PC-9 (cell line): ENCODE data around the gene KCNH6. TPM values are rescaled to one million over a fixed set of nuclear protein-coding genes. Genes with fewer than 3 reads are reported as not detected.

Experiments
- BruUV-seq: library from RNA; stranded (reverse); fragments of 400-500 nt; replicated peaks from 2 replicates; lab custom pipeline; 2021; lab: Mats Ljungman, UMichigan
- CTCF ChIA-PET: fragments of 300-600 bp; sonication (Branson Sonifier 250); formaldehyde crosslinking; loops from one replicate; lab custom pipeline; 2022; ENCODE audit warnings: antibody characterized with exemption; lab: Charles Lee
- POLR2A ChIA-PET: fragments of 300-600 bp; sonication (Branson Sonifier 250); formaldehyde crosslinking; loops from one replicate; lab custom pipeline; 2022; ENCODE audit warnings: antibody characterized with exemption; ENCODE audit not compliant: unreplicated experiment; lab: Charles Lee
- DNase-seq, 2 experiments: peaks; one replicate each; pipeline versions ENCODE4 v3.0.0 to v3.0.0-alpha.2; 2015 to 2022; ENCODE audit warnings: mixed read lengths in 1 of 2
- H2AFZ ChIP-seq: fragments of 200-600 bp; sonication (generic); 2 replicates; pipeline ENCODE4 v1.8.1; 2017; ENCODE audit warnings: antibody characterized with exemption
- H3F3A ChIP-seq: fragments of 200-600 bp; sonication (generic); 2 replicates; pipeline ENCODE4 v1.8.1; 2017; ENCODE audit warnings: antibody characterized with exemption, mild to moderate bottlenecking, low read depth; ENCODE audit not compliant: insufficient read depth
- H3K27ac ChIP-seq: fragments of 200-600 bp; sonication (generic); 2 replicates; pipeline ENCODE4 v1.6.1; 2016; ENCODE audit warnings: mixed run types
- H3K27me3 ChIP-seq: fragments of 200-600 bp; sonication (generic); 2 replicates; pipeline ENCODE4 v1.6.1; 2016; ENCODE audit warnings: low read depth, mixed run types; ENCODE audit not compliant: insufficient read depth
- H3K36me3 ChIP-seq: fragments of 200-600 bp; sonication (generic); 2 replicates; pipeline ENCODE4 v1.6.1; 2016; ENCODE audit warnings: low read depth, mixed run types
- H3K4me1 ChIP-seq: fragments of 200-600 bp; sonication (generic); replicated peaks from 2 replicates; pipeline ENCODE4 v1.6.1; 2016; ENCODE audit warnings: mixed run types; ENCODE audit not compliant: insufficient read depth
- H3K4me2 ChIP-seq: fragments of 200-600 bp; sonication (generic); 2 replicates; pipeline ENCODE4 v1.6.1; 2017; ENCODE audit warnings: mixed run types
- H3K4me3 ChIP-seq: fragments of 200-600 bp; sonication (generic); 2 replicates; pipeline ENCODE4 v1.6.1; 2016; ENCODE audit warnings: mixed run types
- H3K79me2 ChIP-seq: fragments of 200-600 bp; sonication (generic); 2 replicates; pipeline ENCODE4 v1.6.1; 2017; ENCODE audit warnings: low read depth, mixed run types
- H3K9me2 ChIP-seq: fragments of 200-600 bp; sonication (generic); 2 replicates; pipeline ENCODE4 v1.8.1; 2017; ENCODE audit warnings: mild to moderate bottlenecking; ENCODE audit not compliant: insufficient read depth
- H3K9me3 ChIP-seq: fragments of 200-600 bp; sonication (generic); 2 replicates; pipeline ENCODE4 v1.8.1; 2016; ENCODE audit warnings: low read depth; ENCODE audit not compliant: insufficient read depth
- H4K20me1 ChIP-seq: fragments of 200-600 bp; sonication (generic); 2 replicates; pipeline ENCODE4 v1.8.1; 2017; ENCODE audit not compliant: insufficient read depth
- EZH2 ChIP-seq: fragments of 200-600 bp; sonication (generic); IDR thresholded peaks from 2 replicates; pipeline ENCODE4 v1.8.0; 2017; ENCODE audit warnings: antibody characterized with exemption, low read depth
- intact Hi-C: fragments of 100-400 bp; cut with micrococcal nuclease; formaldehyde crosslinking; loops from one replicate; pipeline ENCODE4 v1.10.0; 2022; ENCODE audit not compliant: unreplicated experiment
- total RNA-seq: library from RNA; stranded (reverse); gene quantifications from 2 replicates; pipeline ENCODE4 v1.2.3, GENCODE V29; 2021
- TF ChIP-seq, protein P1 (sequence below): fragments of 200-600 bp; sonication (generic); conservative IDR thresholded peaks from 2 replicates; pipeline ENCODE4 v1.6.1; 2017; ENCODE audit warnings: mixed run types, antibody characterized with exemption, mild to moderate bottlenecking, moderate library complexity

KCNH6 gene
- total RNA-seq, 1 experiment from 2014 or later = not detected

DNA sequence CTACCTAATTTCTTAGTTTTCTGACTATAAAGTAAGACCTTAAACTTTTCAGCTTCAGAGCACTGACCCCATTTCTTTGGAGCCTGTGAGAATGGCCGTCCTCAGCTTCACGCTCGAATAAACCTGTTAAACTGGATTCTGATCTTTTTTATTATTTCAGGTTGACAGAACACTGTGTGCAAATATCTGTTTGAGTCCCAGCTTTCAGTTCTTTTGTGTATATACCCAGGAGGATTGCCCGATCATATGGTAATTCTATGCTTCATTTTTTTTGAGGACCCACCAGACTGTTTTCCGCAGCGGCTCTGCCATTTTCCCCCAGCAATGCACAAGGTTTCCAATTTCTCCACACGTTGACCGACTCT lies 19.8 kb upstream of the KCNH6 start:
- Histone ChIP-seq H3K27ac (no peak overlapping the region), H3K4me2 (no peak overlapping the region), H3K36me3 (no peaks in the 10 kb centered on the region), H4K20me1 (no peaks in the 10 kb centered on the region; the same call in 1 of the 2 replicates), H3K4me1 (no peaks in the 10 kb centered on the region), H3K4me3 (no peak overlapping the region), H3K9me3 (0 out of 2 replicates have a peak, but pooled peaks cover 4% of the 10 kb centered on the region), H3K27me3 (peaks cover 84% of the 10 kb centered on the region), H3K9me2 (no peaks in the 10 kb centered on the region), H3F3A (no peaks in the 10 kb centered on the region), H2AFZ (no peak overlapping the region), H3K79me2 (no peaks in the 10 kb centered on the region)
- no peak for DNase-seq
- ChIA-PET POLR2A (interaction anchor here (0.5 kb wide), 1 partner anchor 1174 kb away, joined by 6 read pairs; no protein-coding TSS in a partner anchor), CTCF (interaction anchor here (0.6 kb wide), 1 partner anchor 11 kb away, joined by 4 read pairs; no protein-coding TSS in a partner anchor)
- no peak for TF ChIP-seq EZH2
- TF ChIP-seq, protein P1, sequence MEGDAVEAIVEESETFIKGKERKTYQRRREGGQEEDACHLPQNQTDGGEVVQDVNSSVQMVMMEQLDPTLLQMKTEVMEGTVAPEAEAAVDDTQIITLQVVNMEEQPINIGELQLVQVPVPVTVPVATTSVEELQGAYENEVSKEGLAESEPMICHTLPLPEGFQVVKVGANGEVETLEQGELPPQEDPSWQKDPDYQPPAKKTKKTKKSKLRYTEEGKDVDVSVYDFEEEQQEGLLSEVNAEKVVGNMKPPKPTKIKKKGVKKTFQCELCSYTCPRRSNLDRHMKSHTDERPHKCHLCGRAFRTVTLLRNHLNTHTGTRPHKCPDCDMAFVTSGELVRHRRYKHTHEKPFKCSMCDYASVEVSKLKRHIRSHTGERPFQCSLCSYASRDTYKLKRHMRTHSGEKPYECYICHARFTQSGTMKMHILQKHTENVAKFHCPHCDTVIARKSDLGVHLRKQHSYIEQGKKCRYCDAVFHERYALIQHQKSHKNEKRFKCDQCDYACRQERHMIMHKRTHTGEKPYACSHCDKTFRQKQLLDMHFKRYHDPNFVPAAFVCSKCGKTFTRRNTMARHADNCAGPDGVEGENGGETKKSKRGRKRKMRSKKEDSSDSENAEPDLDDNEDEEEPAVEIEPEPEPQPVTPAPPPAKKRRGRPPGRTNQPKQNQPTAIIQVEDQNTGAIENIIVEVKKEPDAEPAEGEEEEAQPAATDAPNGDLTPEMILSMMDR = no peak
- BruUV-seq = no TSS peak
- intact Hi-C loops = no loop called here

DNA sequence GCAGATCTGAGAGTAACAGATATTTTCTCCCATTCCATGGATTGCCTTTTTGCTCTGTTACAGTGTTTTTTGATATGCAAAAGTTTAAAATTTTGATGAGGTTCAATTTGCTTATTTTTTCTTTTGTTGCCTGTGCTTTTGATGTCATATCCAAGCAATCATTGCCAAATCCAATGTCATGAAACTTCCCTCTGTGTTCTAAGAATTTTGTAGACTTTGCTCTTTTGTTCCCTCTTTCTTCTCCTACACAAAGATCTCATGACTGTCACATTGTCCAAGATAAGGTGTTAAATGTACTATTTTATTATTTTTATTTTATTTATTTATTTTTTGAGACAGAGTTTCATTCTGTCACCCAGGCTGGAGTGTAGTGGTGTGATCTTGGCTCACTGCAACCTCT lies 18.9 kb upstream of the KCNH6 start:
- no peaks in the 10 kb centered on the region; the same call in 1 of the 2 replicates for H4K20me1 ChIP-seq
- CTCF ChIA-PET = no interaction called here
- POLR2A ChIA-PET = no interaction called here
- no peaks in the 10 kb centered on the region for H3K4me1 ChIP-seq
- H3F3A ChIP-seq = no peaks in the 10 kb centered on the region
- DNase-seq = no peak
- TF ChIP-seq, protein P1 = no peak
- TF ChIP-seq EZH2 = no peak
- no peak overlapping the region for H3K27ac ChIP-seq
- peaks cover 90% of the 10 kb centered on the region for H3K27me3 ChIP-seq
- H2AFZ ChIP-seq = no peak overlapping the region
- H3K4me3 ChIP-seq = no peak overlapping the region
- no peaks in the 10 kb centered on the region for H3K79me2 ChIP-seq
- intact Hi-C loops = no loop called here
- H3K36me3 ChIP-seq = no peaks in the 10 kb centered on the region
- H3K9me3 ChIP-seq = 0 out of 2 replicates have a peak, but pooled peaks cover 4% of the 10 kb centered on the region
- H3K4me2 ChIP-seq = no peak overlapping the region
- no peaks in the 10 kb centered on the region for H3K9me2 ChIP-seq
- no TSS peak for BruUV-seq

DNA sequence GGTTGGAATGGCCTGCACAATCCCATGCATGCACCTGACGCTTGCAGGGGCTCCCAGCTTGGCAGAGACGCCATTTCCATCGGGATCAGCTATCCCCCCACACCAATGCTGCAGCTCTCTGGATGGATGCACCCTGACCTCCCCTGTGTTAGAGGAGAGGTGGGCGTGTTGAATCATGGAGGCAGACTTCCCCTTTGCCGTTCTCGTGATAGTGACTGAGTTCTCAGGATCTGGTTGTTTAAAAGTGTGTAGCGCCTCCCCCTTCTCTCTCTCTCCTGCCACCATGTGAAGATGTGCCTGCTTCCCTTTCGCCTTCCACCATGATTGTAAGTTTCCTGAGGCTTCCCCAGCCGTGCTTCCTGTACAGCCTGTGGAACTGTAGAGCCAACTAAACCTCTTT lies 17.8 kb upstream of the KCNH6 start:
- Histone ChIP-seq H4K20me1 (no peaks in the 10 kb centered on the region; the same call in 1 of the 2 replicates), H2AFZ (no peak overlapping the region), H3K4me3 (no peak overlapping the region), H3K4me1 (no peaks in the 10 kb centered on the region), H3K27ac (no peak overlapping the region), H3K36me3 (no peaks in the 10 kb centered on the region), H3K4me2 (no peak overlapping the region), H3K79me2 (no peaks in the 10 kb centered on the region), H3K9me2 (no peaks in the 10 kb centered on the region), H3K27me3 (peaks cover 96% of the 10 kb centered on the region), H3F3A (no peaks in the 10 kb centered on the region), H3K9me3 (0 out of 2 replicates have a peak, but pooled peaks cover 4% of the 10 kb centered on the region)
- TF ChIP-seq, protein P1 = no peak
- no peak for TF ChIP-seq EZH2
- no TSS peak for BruUV-seq
- CTCF ChIA-PET = no interaction called here
- no peak for DNase-seq
- intact Hi-C loops = no loop called here
- POLR2A ChIA-PET = no interaction called here
